Tibial artery (tissue), 4 donors: ENCODE measurements around the gene CBY2.

ENCODE experiments used
- DNase-seq, 2 donors: peaks; one replicate each; pipeline ENCODE4 v3.0.0-alpha.2; 2019
- H3K27ac ChIP-seq, 2 donors: fragments of 200-600 bp; sonication (generic) in 1 of 2; 1 replicate in 1 of 2; 2 replicates in 1 of 2; pipeline ENCODE4 v1.5.1; 2018 to 2019; ENCODE audit warnings: mild to moderate bottlenecking in 1 of 2
- H3K27me3 ChIP-seq, 2 donors: fragments of 200-600 bp; sonication (generic) in 1 of 2; one replicate each; pipeline versions ENCODE4 v1.5.1 to v1.6.0; 2016 to 2019
- H3K36me3 ChIP-seq, 3 donors: fragments of 200-600 bp; sonication (generic) in 2 of 3; one replicate each; pipeline ENCODE4 v1.5.1; 2016 to 2019; ENCODE audit warnings: mild to moderate bottlenecking in 2 of 3
- H3K4me1 ChIP-seq, 4 donors: fragments of 200-600 bp; sonication (generic) in 2 of 4; 1 replicate in 3 of 4; 2 replicates in 1 of 4; pipeline ENCODE4 v1.5.1; 2016 to 2019
- H3K4me3 ChIP-seq, 2 donors: fragments of 200-600 bp; sonication (generic) in 1 of 2; 1 replicate in 1 of 2; 2 replicates in 1 of 2; pipeline ENCODE4 v1.5.1; 2018 to 2019; ENCODE audit warnings: mild to moderate bottlenecking in 2 of 2
- H3K9me3 ChIP-seq, 3 donors: fragments of 200-600 bp; sonication (generic) in 1 of 3; one replicate each; pipeline ENCODE4 v1.5.1; 2016 to 2019
- CTCF ChIP-seq, 2 experiments: fragments of 200-600 bp in 1 of 2; fragments of 450-650 bp in 1 of 2; IDR thresholded peaks; one replicate each; pipeline ENCODE4 v1.5.1; 2017 to 2019; ENCODE audit warnings: antibody characterized with exemption in 2 of 2, mild to moderate bottlenecking in 1 of 2, moderate library complexity in 1 of 2
- intact Hi-C: fragments of 100-400 bp; cut with DNase I; formaldehyde crosslinking; loops from one replicate; pipeline ENCODE4 v1.15.0; 2023; ENCODE audit warnings: low total_unique reads

Gene CBY2

GRCh38 chr13:45696610-45697226 is 5.4 kb upstream of the CBY2 start:
- intact Hi-C loops, result no loop called here
- H3K27ac ChIP-seq, result no peak overlapping the region

GRCh38 chr13:45700971-45701900 is 884 bp upstream of the CBY2 start:
- TF ChIP-seq CTCF (IDR thresholded peaks at IDR 0.05), result no peak
- H3K36me3 ChIP-seq, result no peaks in the 10 kb centered on the region
- no peak overlapping the region for H3K4me3 ChIP-seq
- no peak overlapping the region for H3K27ac ChIP-seq
- H3K9me3 ChIP-seq, result no peaks in the 10 kb centered on the region
- DNase-seq, result no peak
- H3K27me3 ChIP-seq, result no peaks in the 10 kb centered on the region
- intact Hi-C loops, result no loop called here
- H3K4me1 ChIP-seq, result no peaks in the 10 kb centered on the region

More at GRCh38 chr13:45696610-45697226, 5.4 kb upstream of the CBY2 start:
- H3K27me3 ChIP-seq, result no peaks in the 10 kb centered on the region
- H3K36me3 ChIP-seq, result no peaks in the 10 kb centered on the region
- TF ChIP-seq CTCF (IDR thresholded peaks at IDR 0.05), result no peak
- no peaks in the 10 kb centered on the region for H3K4me1 ChIP-seq
- no peaks in the 10 kb centered on the region for H3K9me3 ChIP-seq
- no peak overlapping the region for H3K4me3 ChIP-seq
- DNase-seq, result no peak

- no peak overlapping the region for H3K27ac ChIP-seq
- no peaks in the 10 kb centered on the region for H3K4me1 ChIP-seq
- H3K27me3 ChIP-seq, result no peaks in the 10 kb centered on the region
- intact Hi-C loops, result no loop called here
- H3K4me3 ChIP-seq, result no peak overlapping the region
- no peak for TF ChIP-seq CTCF (IDR thresholded peaks at IDR 0.05)
- DNase-seq, result no peak
- no peaks in the 10 kb centered on the region for H3K36me3 ChIP-seq
- no peaks in the 10 kb centered on the region for H3K9me3 ChIP-seq
Observed at GRCh38 chr13:45702869-45703391, 810 bp downstream of the CBY2 start.

GRCh38 chr13:45704211-45704739 is 2.2 kb downstream of the CBY2 start:
- Histone ChIP-seq H3K27ac (no peak overlapping the region), H3K4me3 (no peak overlapping the region), H3K9me3 (no peaks in the 10 kb centered on the region), H3K36me3 (no peaks in the 10 kb centered on the region), H3K27me3 (no peaks in the 10 kb centered on the region), H3K4me1 (no peaks in the 10 kb centered on the region)
- TF ChIP-seq CTCF (IDR thresholded peaks at IDR 0.05), result no peak
- intact Hi-C loops, result no loop called here
- no peak for DNase-seq

- no peaks in the 10 kb centered on the region for H3K9me3 ChIP-seq
- no peak for DNase-seq
- TF ChIP-seq CTCF (IDR thresholded peaks at IDR 0.05), result no peak
- no peaks in the 10 kb centered on the region for H3K36me3 ChIP-seq
- H3K4me3 ChIP-seq, result no peak overlapping the region
- intact Hi-C loops, result no loop called here
- H3K4me1 ChIP-seq, result no peaks in the 10 kb centered on the region
- H3K27me3 ChIP-seq, result no peaks in the 10 kb centered on the region
- no peak overlapping the region for H3K27ac ChIP-seq
Observed at GRCh38 chr13:45704854-45705695, 3.0 kb downstream of the CBY2 start.
